Effector memory CD4-positive, alpha-beta T cell (primary cell): ENCODE data around the gene C14orf119.

Experiments used
- DNase-seq, 3 donors: peaks; one replicate each; pipeline ENCODE4 v3.0.0-alpha.2; 2020
- H3K27ac ChIP-seq: 2 replicates; pipeline ENCODE4 v1.7.0; 2013; ENCODE audit warnings: mild to moderate bottlenecking, low read length, moderate library complexity; ENCODE audit not compliant: insufficient read depth, poor library complexity, severe bottlenecking
- H3K27me3 ChIP-seq: replicated peaks from 2 replicates; pipeline ENCODE4 v1.7.0; 2013; ENCODE audit warnings: mild to moderate bottlenecking, low read length; ENCODE audit not compliant: insufficient read depth, control insufficient read depth, poor library complexity, severe bottlenecking
- H3K36me3 ChIP-seq: 2 replicates; pipeline ENCODE4 v1.7.0; 2013; ENCODE audit warnings: mild to moderate bottlenecking, low read length, moderate library complexity; ENCODE audit not compliant: control insufficient read depth, insufficient read depth
- H3K4me1 ChIP-seq: 2 replicates; pipeline ENCODE4 v1.7.0; 2013; ENCODE audit warnings: low read length, mild to moderate bottlenecking; ENCODE audit not compliant: control insufficient read depth, insufficient read depth, poor library complexity, severe bottlenecking
- H3K4me3 ChIP-seq: 2 replicates; pipeline ENCODE4 v1.7.0; 2013; ENCODE audit warnings: low read length, low read depth, mild to moderate bottlenecking; ENCODE audit not compliant: insufficient read depth, poor library complexity, severe bottlenecking
- H3K9me3 ChIP-seq: 2 replicates; pipeline ENCODE4 v1.7.0; 2013; ENCODE audit warnings: mild to moderate bottlenecking, low read length, moderate library complexity; ENCODE audit not compliant: control insufficient read depth

Gene C14orf119

GRCh38 chr14:23118506-23119362 lies 23.4 kb downstream of the C14orf119 start, which contains the start of gene CEBPE:
Gene CEBPE, minus strand, starts transcription at chr14:23119255. Its CDS starts 164 bp downstream, at chr14:23119091.
- no peaks in the 10 kb centered on the region for H3K27me3 ChIP-seq
- H3K36me3 ChIP-seq, result no peaks in the 10 kb centered on the region
- peaks cover 44% of the 10 kb centered on the region for H3K4me1 ChIP-seq
- no peaks in the 10 kb centered on the region for H3K9me3 ChIP-seq
- peak within 1 kb of the TSS; percentile 53 for H3K27ac ChIP-seq
- no peak within 1 kb of the TSS for H3K4me3 ChIP-seq
- DNase-seq, result no peak

GRCh38 chr14:23119363-23120327 lies 24.3 kb downstream of the C14orf119 start:
- peak in 1 of 3 donors; percentile 3 for DNase-seq

GRCh38 chr14:23120541-23121251 lies 25.4 kb downstream of the C14orf119 start:
- H3K4me3 ChIP-seq, result no peak overlapping the region
- H3K36me3 ChIP-seq, result no peaks in the 10 kb centered on the region
- H3K27ac ChIP-seq, result peak overlapping the region; percentile 53
- peak; percentile 63 to 76 (median 67) for DNase-seq
- H3K9me3 ChIP-seq, result no peaks in the 10 kb centered on the region
- H3K27me3 ChIP-seq, result no peaks in the 10 kb centered on the region
- peaks cover 44% of the 10 kb centered on the region for H3K4me1 ChIP-seq

More at GRCh38 chr14:23119363-23120327, 24.3 kb downstream of the C14orf119 start:
- Histone ChIP-seq H3K4me1 (peaks cover 44% of the 10 kb centered on the region), H3K27me3 (no peaks in the 10 kb centered on the region), H3K9me3 (no peaks in the 10 kb centered on the region), H3K36me3 (no peaks in the 10 kb centered on the region), H3K27ac (peak overlapping the region; percentile 53), H3K4me3 (no peak overlapping the region)

GRCh38 chr14:23121361-23121771 lies 26.1 kb downstream of the C14orf119 start:
- Histone ChIP-seq H3K4me1 (peaks cover 44% of the 10 kb centered on the region), H3K4me3 (no peak overlapping the region), H3K27me3 (no peaks in the 10 kb centered on the region), H3K9me3 (no peaks in the 10 kb centered on the region), H3K27ac (no peak overlapping the region), H3K36me3 (no peaks in the 10 kb centered on the region)
- no peak for DNase-seq

GRCh38 chr14:23122086-23122485 lies 26.8 kb downstream of the C14orf119 start:
- H3K36me3 ChIP-seq, result no peaks in the 10 kb centered on the region
- no peaks in the 10 kb centered on the region for H3K27me3 ChIP-seq
- H3K27ac ChIP-seq, result no peak overlapping the region
- H3K9me3 ChIP-seq, result no peaks in the 10 kb centered on the region
- H3K4me3 ChIP-seq, result no peak overlapping the region
- DNase-seq, result no peak
- peaks cover 44% of the 10 kb centered on the region for H3K4me1 ChIP-seq

- DNase-seq, result no peak
- no peaks in the 10 kb centered on the region for H3K9me3 ChIP-seq
- no peaks in the 10 kb centered on the region for H3K27me3 ChIP-seq
- peaks cover 32% of the 10 kb centered on the region for H3K4me1 ChIP-seq
- H3K27ac ChIP-seq, result no peak overlapping the region
- H3K36me3 ChIP-seq, result no peaks in the 10 kb centered on the region
- H3K4me3 ChIP-seq, result no peak overlapping the region
Measured at GRCh38 chr14:23123419-23123818, 28.1 kb downstream of the C14orf119 start.

GRCh38 chr14:23124337-23124954 lies 29.1 kb downstream of the C14orf119 start:
- Histone ChIP-seq H3K4me3 (no peak overlapping the region), H3K27me3 (no peaks in the 10 kb centered on the region), H3K36me3 (no peaks in the 10 kb centered on the region), H3K4me1 (peaks cover 22% of the 10 kb centered on the region), H3K27ac (no peak overlapping the region), H3K9me3 (no peaks in the 10 kb centered on the region)
- no peak for DNase-seq

- Histone ChIP-seq H3K36me3 (no peaks in the 10 kb centered on the region), H3K4me1 (peaks cover 16% of the 10 kb centered on the region), H3K4me3 (no peak overlapping the region), H3K9me3 (no peaks in the 10 kb centered on the region), H3K27me3 (no peaks in the 10 kb centered on the region), H3K27ac (no peak overlapping the region)
- DNase-seq, result no peak
Measured at GRCh38 chr14:23125011-23125410, 29.7 kb downstream of the C14orf119 start.

GRCh38 chr14:23125933-23126524 lies 30.7 kb downstream of the C14orf119 start:
- peaks cover 6% of the 10 kb centered on the region for H3K4me1 ChIP-seq
- H3K9me3 ChIP-seq, result no peaks in the 10 kb centered on the region
- H3K36me3 ChIP-seq, result no peaks in the 10 kb centered on the region
- H3K27me3 ChIP-seq, result no peaks in the 10 kb centered on the region
- DNase-seq, result no peak
- H3K4me3 ChIP-seq, result no peak overlapping the region
- no peak overlapping the region for H3K27ac ChIP-seq
